Right renal pelvis (tissue), 4 donors: Measurements from ENCODE around the gene IARS1. TPM values are rescaled to one million over a fixed set of nuclear protein-coding genes. Genes with fewer than 3 reads are reported as not detected.

Experiments
- DNase-seq, 4 donors: peaks; one replicate each; pipeline ENCODE4 v3.0.0-alpha.2; 2013; ENCODE audit warnings: low read depth in 4 of 4, low spot score in 3 of 4, missing footprints in 1 of 4
- polyA plus RNA-seq, 4 donors: library from polyadenylated mRNA; unstranded; fragments of 120-200 nt; gene quantifications; one replicate each; pipeline ENCODE4 v1.2.1, GENCODE V29; 2013; ENCODE audit not compliant: insufficient read length in 4 of 4

The IARS1 gene
- polyA plus RNA-seq, 4 donors = 95.8 to 104 (median 98.9) TPM

GRCh38 chr9:92247981-92248380 lies 45.5 kb downstream of the IARS1 start:
- DNase-seq = no peak

GRCh38 chr9:92247296-92247695 lies 46.2 kb downstream of the IARS1 start:
- DNase-seq = no peak

- no peak for DNase-seq
Observed at GRCh38 chr9:92245005-92245797, 48.3 kb downstream of the IARS1 start.

Other genes starting within 250 kb of the IARS1 start
- gene SPTLC1, start 178.3 kb downstream of the IARS1 start, polyA plus RNA-seq = 100 to 1,000 TPM in 2 of 4 donors, 10 to 100 TPM in 2; 90.7 to 114 (median 105) TPM
- 10 to 100 TPM; 39.0 to 49.1 (median 40.8) TPM for gene NOL8, start 31.7 kb upstream of the IARS1 start, polyA plus RNA-seq
- gene CENPP, start 32.3 kb upstream of the IARS1 start, polyA plus RNA-seq = 1 to 10 TPM; 5.2 to 7.3 (median 5.7) TPM
- gene OGN, start 110.9 kb upstream of the IARS1 start, polyA plus RNA-seq = 10 to 100 TPM; 72.1 to 99.0 (median 81.5) TPM
- gene OMD, start 130.8 kb upstream of the IARS1 start, polyA plus RNA-seq = 1 to 10 TPM; 1.8 to 6.3 (median 2.2) TPM
- 10 to 100 TPM; 16.8 to 25.1 (median 19.7) TPM for gene ASPN, start 188.8 kb upstream of the IARS1 start, polyA plus RNA-seq
- 10 to 100 TPM; 14.8 to 23.6 (median 18.3) TPM for gene ECM2, start 242.3 kb upstream of the IARS1 start, polyA plus RNA-seq